Epithelial cell of proximal tubule (primary cell): Measurements from ENCODE around the gene ZNF385A. TPM values are rescaled to one million over a fixed set of nuclear protein-coding genes. Genes with fewer than 3 reads are reported as not detected.
"Not testable (repeated sequence)": the region's sequence is repeated elsewhere in the genome, so short reads cannot be mapped to it uniquely, and the experiment has no call there.

ENCODE experiments used
- DNase-seq: peaks from one replicate; pipeline ENCODE4 v3.0.0-alpha.2; 2011; ENCODE audit warnings: low read depth
- H3K4me3 ChIP-seq: 2 replicates; pipeline ENCODE4 v1.5.1; 2011; ENCODE audit warnings: low read depth, mild to moderate bottlenecking, low read length
- total RNA-seq: library from RNA; depleted of rRNA; stranded (reverse); fragments of >200 nt; gene quantifications from 2 replicates; pipeline ENCODE4 v1.2.3, GENCODE V29; 2015
- TF ChIP-seq, protein P1 (sequence below): conservative IDR thresholded peaks from 2 replicates; pipeline ENCODE4 v1.5.1; 2012; ENCODE audit warnings: low read depth, mild to moderate bottlenecking, low read length

Gene ZNF385A
- total RNA-seq, 1 donor from 2014 or later = 3.9 TPM

DNA sequence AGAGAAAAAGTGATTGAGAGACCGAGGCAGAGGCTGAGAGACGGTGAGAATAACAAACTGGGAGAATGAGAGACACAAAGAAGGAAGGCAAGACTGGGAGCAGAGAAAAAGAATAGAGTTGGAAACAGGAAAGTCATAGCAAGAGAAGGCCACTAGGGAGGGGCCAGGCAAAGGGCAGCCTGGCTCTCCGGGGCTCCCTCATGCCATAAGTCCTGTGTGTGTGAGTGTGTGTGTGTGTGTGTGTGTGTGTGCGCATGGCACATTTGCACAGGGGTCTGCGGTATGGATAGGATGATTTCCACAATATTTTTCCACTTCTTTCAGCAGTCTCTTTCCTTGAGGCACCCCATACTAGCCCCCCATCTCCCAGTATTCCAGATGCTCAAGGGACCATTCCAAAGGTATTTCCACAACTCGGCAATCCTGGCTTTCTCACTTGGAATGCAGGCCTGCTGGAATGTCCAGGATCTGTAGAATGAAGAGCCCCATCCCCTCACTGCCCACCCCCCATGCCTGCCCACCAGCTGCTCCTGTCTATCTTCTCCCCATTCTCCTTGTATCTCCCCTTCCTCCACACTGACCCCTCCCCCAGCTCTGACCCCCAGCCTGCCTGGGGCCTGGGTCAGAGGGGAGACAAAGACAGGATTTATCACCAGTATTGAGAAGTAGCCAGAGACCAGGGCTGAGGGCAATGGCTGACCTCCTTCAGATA, 29.3 kb downstream of the ZNF385A start:
- TF ChIP-seq, protein P1, sequence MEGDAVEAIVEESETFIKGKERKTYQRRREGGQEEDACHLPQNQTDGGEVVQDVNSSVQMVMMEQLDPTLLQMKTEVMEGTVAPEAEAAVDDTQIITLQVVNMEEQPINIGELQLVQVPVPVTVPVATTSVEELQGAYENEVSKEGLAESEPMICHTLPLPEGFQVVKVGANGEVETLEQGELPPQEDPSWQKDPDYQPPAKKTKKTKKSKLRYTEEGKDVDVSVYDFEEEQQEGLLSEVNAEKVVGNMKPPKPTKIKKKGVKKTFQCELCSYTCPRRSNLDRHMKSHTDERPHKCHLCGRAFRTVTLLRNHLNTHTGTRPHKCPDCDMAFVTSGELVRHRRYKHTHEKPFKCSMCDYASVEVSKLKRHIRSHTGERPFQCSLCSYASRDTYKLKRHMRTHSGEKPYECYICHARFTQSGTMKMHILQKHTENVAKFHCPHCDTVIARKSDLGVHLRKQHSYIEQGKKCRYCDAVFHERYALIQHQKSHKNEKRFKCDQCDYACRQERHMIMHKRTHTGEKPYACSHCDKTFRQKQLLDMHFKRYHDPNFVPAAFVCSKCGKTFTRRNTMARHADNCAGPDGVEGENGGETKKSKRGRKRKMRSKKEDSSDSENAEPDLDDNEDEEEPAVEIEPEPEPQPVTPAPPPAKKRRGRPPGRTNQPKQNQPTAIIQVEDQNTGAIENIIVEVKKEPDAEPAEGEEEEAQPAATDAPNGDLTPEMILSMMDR = peak; percentile 11
- DNase-seq = no peak
- no peak overlapping the region for H3K4me3 ChIP-seq

DNA sequence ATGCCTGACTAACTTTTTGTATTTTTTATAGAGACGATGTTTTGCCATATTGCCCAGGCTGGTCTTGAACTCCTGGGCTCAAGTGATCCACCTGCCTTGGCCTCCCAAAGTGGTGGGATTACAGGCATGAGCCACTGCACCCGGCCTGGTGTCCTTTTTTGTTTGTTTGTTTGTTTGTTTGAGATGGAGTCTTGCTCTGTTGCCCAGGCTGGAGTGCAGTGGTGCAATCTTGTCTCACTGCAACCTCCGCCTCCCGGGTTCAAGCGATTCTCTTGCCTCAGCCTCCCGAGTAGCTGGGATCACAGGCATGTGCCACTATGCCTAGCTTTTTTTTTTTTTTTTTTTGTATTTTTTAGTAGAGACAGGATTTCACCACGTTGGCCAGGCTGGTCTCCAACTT, 30.3 kb downstream of the ZNF385A start:
- not testable (repeated sequence) for H3K4me3 ChIP-seq, DNase-seq

- DNase-seq = no peak
- H3K4me3 ChIP-seq = no peak overlapping the region
- TF ChIP-seq, protein P1 = no peak
These were observed 31.4 kb downstream of the ZNF385A start for GRCh38 chr12:54352891-54353874.

GRCh38 chr12:54352022-54352531, 32.5 kb downstream of the ZNF385A start:
- TF ChIP-seq, protein P1 = no peak
- H3K4me3 ChIP-seq = no peak overlapping the region
- DNase-seq = no peak

DNA sequence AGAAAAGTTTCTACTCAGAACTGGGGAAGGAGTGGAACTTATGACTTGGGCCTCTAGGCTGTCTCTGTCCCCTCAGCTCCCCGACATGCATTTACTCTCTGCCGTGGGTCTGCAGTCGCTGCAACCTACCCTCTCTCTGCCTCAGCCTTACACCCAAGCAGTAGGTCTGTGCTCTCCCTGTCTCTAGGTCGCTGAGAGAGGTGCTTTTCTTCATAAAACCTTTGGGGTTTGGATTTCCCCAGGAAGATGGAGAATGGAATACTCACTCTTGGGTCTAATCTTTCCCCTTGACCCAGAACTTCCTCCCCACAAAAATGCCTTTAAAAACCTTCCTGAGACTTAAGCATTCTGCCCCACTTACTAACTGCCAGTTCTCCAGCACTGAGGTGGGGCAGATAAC, 33.2 kb downstream of the ZNF385A start:
- no peak for DNase-seq
- TF ChIP-seq, protein P1 = no peak
- no peak overlapping the region for H3K4me3 ChIP-seq

DNA sequence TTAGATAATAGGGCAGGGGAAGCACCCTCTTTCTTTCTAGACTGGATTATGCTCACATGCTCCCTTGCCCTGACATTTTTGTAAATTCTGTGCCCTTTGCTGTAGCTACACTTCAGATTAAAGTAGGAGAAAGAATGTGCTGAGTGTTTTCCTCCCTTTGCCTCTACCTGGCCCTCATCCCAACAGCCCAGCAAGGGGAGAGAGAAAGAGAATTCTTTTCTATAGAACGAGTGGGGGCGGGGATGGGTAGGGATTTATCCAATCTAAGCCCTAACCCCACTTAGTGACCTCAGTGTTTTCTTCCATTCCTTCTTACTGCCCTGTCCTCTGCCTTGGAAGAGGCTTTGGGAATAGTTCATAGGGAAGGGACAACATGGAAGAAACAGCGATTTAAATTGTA, 33.8 kb downstream of the ZNF385A start:
- no peak overlapping the region for H3K4me3 ChIP-seq
- TF ChIP-seq, protein P1 = no peak
- DNase-seq = no peak

DNA sequence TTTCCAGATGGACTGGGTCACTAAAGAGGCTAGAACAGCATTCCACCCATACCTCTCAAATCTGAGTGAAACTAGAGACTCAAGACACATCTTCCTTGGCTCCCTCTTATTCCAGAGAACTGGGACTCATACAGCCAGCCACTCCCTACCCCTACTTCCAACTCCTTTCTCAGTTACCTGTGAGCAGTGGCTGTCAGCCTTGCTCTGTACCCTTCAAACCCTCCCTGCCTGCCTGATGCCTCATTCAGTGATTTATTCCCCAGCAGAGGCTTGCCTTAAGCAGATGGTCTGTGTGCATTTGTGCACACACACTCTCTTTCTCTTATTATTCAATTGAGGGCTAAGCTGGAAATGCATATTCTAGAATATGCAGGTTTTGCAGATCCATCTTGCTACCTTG, 34.9 kb downstream of the ZNF385A start:
- DNase-seq = no peak
- no peak overlapping the region for H3K4me3 ChIP-seq
- TF ChIP-seq, protein P1 = no peak
